HepG2 (cell line): ENCODE data around the gene KLHL3. TPM values are rescaled to one million over a fixed set of nuclear protein-coding genes. Genes with fewer than 3 reads are reported as not detected.

Experiments used
- HNRNPLL ChIP-seq: fragments of 200-400 bp; formaldehyde crosslinking; IDR thresholded peaks from 2 replicates; pipeline ENCODE4 v1.6.1; 2017; ENCODE audit warnings: mild to moderate bottlenecking, low read depth, low read length; ENCODE audit not compliant: poor library complexity, severe bottlenecking
- PAF1 ChIP-seq: IDR thresholded peaks from 2 replicates; pipeline ENCODE4 v1.6.1; 2016; ENCODE audit warnings: missing genetic modification reagents, missing compliant biosample characterization
- PTBP1 ChIP-seq: fragments of 200-400 bp; formaldehyde crosslinking; IDR thresholded peaks from 2 replicates; pipeline ENCODE4 v1.6.1; 2018; ENCODE audit warnings: low read length, low read depth; ENCODE audit not compliant: poor library complexity, severe bottlenecking
- ZFP1 ChIP-seq: IDR thresholded peaks from 2 replicates; pipeline ENCODE4 v1.6.1; 2016
- ZNF234 ChIP-seq: sonication (generic); formaldehyde crosslinking; conservative IDR thresholded peaks from 2 replicates; pipeline ENCODE4 v1.5.1; 2020; ENCODE audit warnings: mild to moderate bottlenecking, missing genetic modification reagents
- ZNF788 ChIP-seq: sonication (generic); formaldehyde crosslinking; IDR thresholded peaks from 2 replicates; pipeline ENCODE4 v1.5.0; 2020; ENCODE audit warnings: mild to moderate bottlenecking, missing genetic modification reagents, borderline replicate concordance
- polyA plus RNA-seq, 8 experiments: library from polyadenylated mRNA; depleted of rRNA in 3 of 8; stranded (reverse) in 7 of 8; unstranded in 1 of 8; fragments of >200 nt; fragmentation: Illumina TruSeq in 4 of 8; extraction: Trizol in 4 of 8; gene quantifications; 2 replicates each; pipeline versions ENCODE4 v1.2.1 to v1.2.3, GENCODE V29; 2011 to 2016; ENCODE audit warnings: low read depth in 4 of 8, missing spikeins in 1 of 8, mixed read lengths in 1 of 8; ENCODE audit not compliant: insufficient read depth in 1 of 8
- total RNA-seq, 5 experiments: library from RNA; depleted of rRNA; stranded (reverse); fragments of >200 nt; fragmentation: Illumina TruSeq; extraction: Trizol; gene quantifications; 2 replicates each; pipeline ENCODE4 v1.2.3, GENCODE V29; 2016; ENCODE audit warnings: low read depth in 1 of 5
- TF ChIP-seq, protein P1 (sequence below): sonication (generic); formaldehyde crosslinking; IDR thresholded peaks from 2 replicates; pipeline ENCODE4 v1.4.0; 2020; ENCODE audit warnings: missing genetic modification reagents, borderline replicate concordance
- TF ChIP-seq, protein P2 (sequence below): sonication (generic); formaldehyde crosslinking; IDR thresholded peaks from 2 replicates; pipeline ENCODE4 v1.5.1; 2020; ENCODE audit warnings: missing genetic modification reagents, mild to moderate bottlenecking, borderline replicate concordance
- TF ChIP-seq, protein P3 (sequence below): sonication (generic); formaldehyde crosslinking; IDR thresholded peaks from 2 replicates; pipeline ENCODE4 v1.4.0; 2020; ENCODE audit warnings: mild to moderate bottlenecking, missing genetic modification reagents, borderline replicate concordance

Gene KLHL3
- total and polyA plus RNA-seq, 2 of the 13 experiments (the other 11 are each of a cell fraction or from before 2014, with no cell fraction given), result 0.02 to 0.08 TPM

DNA sequence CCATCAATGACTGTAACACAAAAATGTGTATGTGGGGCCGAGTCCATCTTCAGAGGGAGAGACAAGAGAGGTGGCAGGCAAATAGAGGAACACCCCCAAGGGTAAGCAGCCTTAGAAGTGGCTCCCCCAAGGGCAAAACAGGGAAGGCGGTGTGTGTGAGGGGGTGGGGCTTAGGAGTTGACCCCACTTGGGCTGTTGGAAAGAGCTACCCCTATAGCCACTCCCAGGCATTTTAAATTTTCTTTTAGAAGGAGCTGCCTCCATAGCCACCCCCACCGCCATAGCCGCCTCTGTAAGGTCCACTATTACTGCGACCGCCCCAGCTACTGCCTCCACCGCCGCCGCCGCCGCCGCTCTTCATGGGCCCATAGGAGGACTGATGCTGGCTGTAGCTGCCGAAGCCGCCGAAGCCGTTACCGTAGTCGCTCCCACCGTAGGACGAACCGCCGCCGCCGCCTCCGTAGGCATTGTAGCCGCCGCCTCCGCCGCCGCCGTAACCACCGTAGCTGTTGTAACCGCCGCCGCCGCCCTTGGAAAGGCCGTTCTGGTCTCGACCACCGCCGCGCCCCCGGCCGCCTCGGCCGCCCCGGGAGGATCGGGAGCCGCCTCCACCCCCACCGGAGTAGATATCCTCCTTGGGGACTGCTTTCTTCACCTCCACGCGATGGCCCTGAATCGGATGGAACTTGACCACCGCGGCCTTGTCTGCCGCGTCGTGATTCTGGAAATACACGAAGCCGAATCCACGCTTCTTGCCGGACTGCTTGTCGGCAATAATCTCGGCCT is 17.2 kb upstream of the KLHL3 start (continued):
- TF ChIP-seq, protein P1, sequence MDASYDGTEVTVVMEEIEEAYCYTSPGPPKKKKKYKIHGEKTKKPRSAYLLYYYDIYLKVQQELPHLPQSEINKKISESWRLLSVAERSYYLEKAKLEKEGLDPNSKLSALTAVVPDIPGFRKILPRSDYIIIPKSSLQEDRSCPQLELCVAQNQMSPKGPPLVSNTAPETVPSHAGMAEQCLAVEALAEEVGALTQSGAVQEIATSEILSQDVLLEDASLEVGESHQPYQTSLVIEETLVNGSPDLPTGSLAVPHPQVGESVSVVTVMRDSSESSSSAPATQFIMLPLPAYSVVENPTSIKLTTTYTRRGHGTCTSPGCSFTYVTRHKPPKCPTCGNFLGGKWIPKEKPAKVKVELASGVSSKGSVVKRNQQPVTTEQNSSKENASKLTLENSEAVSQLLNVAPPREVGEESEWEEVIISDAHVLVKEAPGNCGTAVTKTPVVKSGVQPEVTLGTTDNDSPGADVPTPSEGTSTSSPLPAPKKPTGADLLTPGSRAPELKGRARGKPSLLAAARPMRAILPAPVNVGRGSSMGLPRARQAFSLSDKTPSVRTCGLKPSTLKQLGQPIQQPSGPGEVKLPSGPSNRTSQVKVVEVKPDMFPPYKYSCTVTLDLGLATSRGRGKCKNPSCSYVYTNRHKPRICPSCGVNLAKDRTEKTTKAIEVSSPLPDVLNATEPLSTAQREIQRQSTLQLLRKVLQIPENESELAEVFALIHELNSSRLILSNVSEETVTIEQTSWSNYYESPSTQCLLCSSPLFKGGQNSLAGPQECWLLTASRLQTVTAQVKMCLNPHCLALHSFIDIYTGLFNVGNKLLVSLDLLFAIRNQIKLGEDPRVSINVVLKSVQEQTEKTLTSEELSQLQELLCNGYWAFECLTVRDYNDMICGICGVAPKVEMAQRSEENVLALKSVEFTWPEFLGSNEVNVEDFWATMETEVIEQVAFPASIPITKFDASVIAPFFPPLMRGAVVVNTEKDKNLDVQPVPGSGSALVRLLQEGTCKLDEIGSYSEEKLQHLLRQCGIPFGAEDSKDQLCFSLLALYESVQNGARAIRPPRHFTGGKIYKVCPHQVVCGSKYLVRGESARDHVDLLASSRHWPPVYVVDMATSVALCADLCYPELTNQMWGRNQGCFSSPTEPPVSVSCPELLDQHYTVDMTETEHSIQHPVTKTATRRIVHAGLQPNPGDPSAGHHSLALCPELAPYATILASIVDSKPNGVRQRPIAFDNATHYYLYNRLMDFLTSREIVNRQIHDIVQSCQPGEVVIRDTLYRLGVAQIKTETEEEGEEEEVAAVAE (CRISPR knock-in tag), result no peak
- TF ChIP-seq ZNF234 (CRISPR knock-in tag) (no peak), ZNF788 (0 out of 2 replicates have a peak, but pooled peaks have one; percentile 19), ZFP1 (CRISPR knock-in tag) (no peak), HNRNPLL (peak; percentile 98), PAF1 (CRISPR knock-in tag) (no peak), PTBP1 (no peak)
- TF ChIP-seq, protein P2, sequence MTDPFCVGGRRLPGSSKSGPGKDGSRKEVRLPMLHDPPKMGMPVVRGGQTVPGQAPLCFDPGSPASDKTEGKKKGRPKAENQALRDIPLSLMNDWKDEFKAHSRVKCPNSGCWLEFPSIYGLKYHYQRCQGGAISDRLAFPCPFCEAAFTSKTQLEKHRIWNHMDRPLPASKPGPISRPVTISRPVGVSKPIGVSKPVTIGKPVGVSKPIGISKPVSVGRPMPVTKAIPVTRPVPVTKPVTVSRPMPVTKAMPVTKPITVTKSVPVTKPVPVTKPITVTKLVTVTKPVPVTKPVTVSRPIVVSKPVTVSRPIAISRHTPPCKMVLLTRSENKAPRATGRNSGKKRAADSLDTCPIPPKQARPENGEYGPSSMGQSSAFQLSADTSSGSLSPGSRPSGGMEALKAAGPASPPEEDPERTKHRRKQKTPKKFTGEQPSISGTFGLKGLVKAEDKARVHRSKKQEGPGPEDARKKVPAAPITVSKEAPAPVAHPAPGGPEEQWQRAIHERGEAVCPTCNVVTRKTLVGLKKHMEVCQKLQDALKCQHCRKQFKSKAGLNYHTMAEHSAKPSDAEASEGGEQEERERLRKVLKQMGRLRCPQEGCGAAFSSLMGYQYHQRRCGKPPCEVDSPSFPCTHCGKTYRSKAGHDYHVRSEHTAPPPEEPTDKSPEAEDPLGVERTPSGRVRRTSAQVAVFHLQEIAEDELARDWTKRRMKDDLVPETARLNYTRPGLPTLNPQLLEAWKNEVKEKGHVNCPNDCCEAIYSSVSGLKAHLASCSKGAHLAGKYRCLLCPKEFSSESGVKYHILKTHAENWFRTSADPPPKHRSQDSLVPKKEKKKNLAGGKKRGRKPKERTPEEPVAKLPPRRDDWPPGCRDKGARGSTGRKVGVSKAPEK (CRISPR knock-in tag), result no peak
- TF ChIP-seq, protein P3, sequence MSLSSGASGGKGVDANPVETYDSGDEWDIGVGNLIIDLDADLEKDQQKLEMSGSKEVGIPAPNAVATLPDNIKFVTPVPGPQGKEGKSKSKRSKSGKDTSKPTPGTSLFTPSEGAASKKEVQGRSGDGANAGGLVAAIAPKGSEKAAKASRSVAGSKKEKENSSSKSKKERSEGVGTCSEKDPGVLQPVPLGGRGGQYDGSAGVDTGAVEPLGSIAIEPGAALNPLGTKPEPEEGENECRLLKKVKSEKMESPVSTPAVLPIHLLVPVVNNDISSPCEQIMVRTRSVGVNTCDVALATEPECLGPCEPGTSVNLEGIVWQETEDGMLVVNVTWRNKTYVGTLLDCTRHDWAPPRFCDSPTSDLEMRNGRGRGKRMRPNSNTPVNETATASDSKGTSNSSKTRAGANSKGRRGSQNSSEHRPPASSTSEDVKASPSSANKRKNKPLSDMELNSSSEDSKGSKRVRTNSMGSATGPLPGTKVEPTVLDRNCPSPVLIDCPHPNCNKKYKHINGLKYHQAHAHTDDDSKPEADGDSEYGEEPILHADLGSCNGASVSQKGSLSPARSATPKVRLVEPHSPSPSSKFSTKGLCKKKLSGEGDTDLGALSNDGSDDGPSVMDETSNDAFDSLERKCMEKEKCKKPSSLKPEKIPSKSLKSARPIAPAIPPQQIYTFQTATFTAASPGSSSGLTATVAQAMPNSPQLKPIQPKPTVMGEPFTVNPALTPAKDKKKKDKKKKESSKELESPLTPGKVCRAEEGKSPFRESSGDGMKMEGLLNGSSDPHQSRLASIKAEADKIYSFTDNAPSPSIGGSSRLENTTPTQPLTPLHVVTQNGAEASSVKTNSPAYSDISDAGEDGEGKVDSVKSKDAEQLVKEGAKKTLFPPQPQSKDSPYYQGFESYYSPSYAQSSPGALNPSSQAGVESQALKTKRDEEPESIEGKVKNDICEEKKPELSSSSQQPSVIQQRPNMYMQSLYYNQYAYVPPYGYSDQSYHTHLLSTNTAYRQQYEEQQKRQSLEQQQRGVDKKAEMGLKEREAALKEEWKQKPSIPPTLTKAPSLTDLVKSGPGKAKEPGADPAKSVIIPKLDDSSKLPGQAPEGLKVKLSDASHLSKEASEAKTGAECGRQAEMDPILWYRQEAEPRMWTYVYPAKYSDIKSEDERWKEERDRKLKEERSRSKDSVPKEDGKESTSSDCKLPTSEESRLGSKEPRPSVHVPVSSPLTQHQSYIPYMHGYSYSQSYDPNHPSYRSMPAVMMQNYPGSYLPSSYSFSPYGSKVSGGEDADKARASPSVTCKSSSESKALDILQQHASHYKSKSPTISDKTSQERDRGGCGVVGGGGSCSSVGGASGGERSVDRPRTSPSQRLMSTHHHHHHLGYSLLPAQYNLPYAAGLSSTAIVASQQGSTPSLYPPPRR (CRISPR knock-in tag), result 0 out of 2 replicates have a peak, but pooled peaks have one; percentile 16
